ENCODE results near the gene NXF2B. TPM values are rescaled to one million over a fixed set of nuclear protein-coding genes. Genes with fewer than 3 reads are reported as not detected.

Gene NXF2B
- total and polyA plus RNA-seq, 7 experiments from 2014 or later: not detected

DNA sequence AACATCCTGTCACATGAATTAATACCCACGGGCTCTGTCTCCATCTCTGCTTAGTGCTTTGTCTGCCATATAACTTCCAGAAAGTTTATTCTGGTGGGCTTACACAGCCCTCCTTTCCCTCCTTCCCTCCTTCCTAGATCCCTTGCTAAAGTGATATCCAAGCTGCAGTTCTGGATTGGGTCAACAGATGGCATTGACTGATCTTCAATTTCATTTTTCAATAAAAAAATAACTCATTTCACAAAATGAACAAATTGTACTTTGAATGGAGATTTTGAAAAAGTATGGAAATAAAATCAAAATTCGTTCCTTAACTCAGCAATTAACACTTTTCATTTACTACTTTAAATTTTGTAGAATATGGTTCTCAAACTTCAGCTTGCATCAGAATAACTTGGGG, 97.9 kb downstream of the NXF2B start:
- intact Hi-C loops (cut with micrococcal nuclease): no loop called here
- Histone ChIP-seq H3K36me3 (ENCODE audit: control insufficient read depth in 2 of 3, insufficient read depth in 3 of 3, low read length in 3 of 3) (no peaks in the 10 kb centered on the region), H3K4me1 (ENCODE audit: control insufficient read depth in 2 of 2, insufficient read depth in 2 of 2, low read length in 2 of 2) (no peaks in the 10 kb centered on the region), H3K27ac (ENCODE audit: low read depth, low read length) (no peak overlapping the region), H3K27me3 (ENCODE audit: control insufficient read depth in 2 of 2, insufficient read depth in 2 of 2, low read length in 2 of 2) (no peaks in the 10 kb centered on the region), H3K9me3 (ENCODE audit: control insufficient read depth in 2 of 3, low read length in 3 of 3) (no peaks in the 10 kb centered on the region), H3K4me3 (ENCODE audit: low read length) (no peak overlapping the region)
- peaks cover 0 to 5% (median 0%) of the 10 kb centered on the region in 7 donors for H3K4me1 Mint-ChIP-seq
- H3K4me3 Mint-ChIP-seq: no peak overlapping the region
- DNase-seq: no peak
- no peaks in the 10 kb centered on the region for H3K9me3 Mint-ChIP-seq
- peaks cover 0 to 3% (median 0%) of the 10 kb centered on the region in 5 donors for H3K27me3 Mint-ChIP-seq
- ChIA-PET POLR2A (no interaction called here), CTCF (no interaction called here)
- no peak overlapping the region for H3K27ac Mint-ChIP-seq
- H3K36me3 Mint-ChIP-seq: no peaks in the 10 kb centered on the region
- ATAC-seq: no peak

DNA sequence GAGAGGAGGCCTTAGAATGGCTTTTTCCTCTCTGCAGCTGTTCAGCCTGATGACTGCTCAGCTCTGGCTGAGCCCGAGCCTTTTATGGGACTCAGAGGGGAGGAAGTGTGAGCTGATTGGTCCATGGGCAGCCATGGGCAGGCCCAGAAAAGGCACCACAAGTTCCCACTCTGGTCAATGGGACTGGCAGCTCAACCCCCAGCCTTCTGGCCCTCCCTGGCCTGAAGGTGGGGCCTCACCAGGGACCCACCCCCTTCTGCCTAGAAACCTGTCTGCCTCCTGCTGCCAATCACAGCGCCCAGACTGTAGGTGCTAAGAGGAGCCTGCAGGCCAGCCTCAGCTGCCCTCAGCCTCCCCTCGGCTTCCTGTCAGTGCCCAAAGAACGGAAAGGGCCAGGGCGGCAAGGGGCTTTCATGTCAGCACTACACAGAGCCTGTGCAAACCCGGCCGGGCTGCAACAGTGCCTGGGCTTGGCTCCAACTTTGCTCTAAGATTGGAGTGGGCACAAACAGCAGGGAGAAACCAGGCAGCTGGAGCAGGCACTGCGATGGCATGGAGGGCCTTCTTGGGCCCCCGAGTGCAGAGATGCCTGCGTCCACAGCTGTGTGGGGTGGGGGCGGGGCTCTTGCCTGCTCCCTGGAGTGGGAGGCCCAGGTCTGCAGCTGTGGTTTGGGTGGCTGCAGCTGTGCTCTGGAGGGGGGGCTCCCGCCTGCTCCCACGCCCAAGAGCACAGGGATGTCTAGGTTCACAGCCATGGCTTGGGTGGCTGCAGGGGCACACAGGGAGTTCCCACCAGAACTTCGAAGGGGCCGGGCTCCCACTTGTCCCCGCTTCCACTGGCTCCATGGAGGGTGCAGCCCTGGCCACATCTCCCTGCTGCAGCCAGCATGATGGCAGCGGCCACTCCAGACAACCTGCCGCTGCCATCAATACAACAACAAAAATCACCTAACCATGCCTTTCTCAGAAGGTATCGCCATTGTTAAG, 100.2 kb downstream of the NXF2B start:
- Histone ChIP-seq H3K27me3 (ENCODE audit: control insufficient read depth in 2 of 2, insufficient read depth in 2 of 2, low read length in 2 of 2) (no peaks in the 10 kb centered on the region), H3K4me3 (ENCODE audit: low read length) (no peak overlapping the region), H3K4me1 (ENCODE audit: control insufficient read depth in 2 of 2, insufficient read depth in 2 of 2, low read length in 2 of 2) (no peaks in the 10 kb centered on the region), H3K27ac (ENCODE audit: low read depth, low read length) (no peak overlapping the region), H3K9me3 (ENCODE audit: control insufficient read depth in 2 of 3, low read length in 3 of 3) (no peaks in the 10 kb centered on the region), H3K36me3 (ENCODE audit: control insufficient read depth in 2 of 3, insufficient read depth in 3 of 3, low read length in 3 of 3) (no peaks in the 10 kb centered on the region)
- POLR2A ChIA-PET: no interaction called here
- H3K9me3 Mint-ChIP-seq: no peaks in the 10 kb centered on the region
- H3K36me3 Mint-ChIP-seq: no peaks in the 10 kb centered on the region
- no peak overlapping the region for H3K27ac Mint-ChIP-seq
- intact Hi-C loops (cut with micrococcal nuclease): no loop called here
- no peaks in the 10 kb centered on the region for H3K27me3 Mint-ChIP-seq
- ATAC-seq (peak; percentile 36), DNase-seq (peak in 5 of 9 donors; percentile 8 to 34 (median 30))
- no peak overlapping the region for H3K4me3 Mint-ChIP-seq
- peaks cover 0 to 5% (median 0%) of the 10 kb centered on the region in 7 donors for H3K4me1 Mint-ChIP-seq
- CTCF ChIA-PET: no interaction called here

DNA sequence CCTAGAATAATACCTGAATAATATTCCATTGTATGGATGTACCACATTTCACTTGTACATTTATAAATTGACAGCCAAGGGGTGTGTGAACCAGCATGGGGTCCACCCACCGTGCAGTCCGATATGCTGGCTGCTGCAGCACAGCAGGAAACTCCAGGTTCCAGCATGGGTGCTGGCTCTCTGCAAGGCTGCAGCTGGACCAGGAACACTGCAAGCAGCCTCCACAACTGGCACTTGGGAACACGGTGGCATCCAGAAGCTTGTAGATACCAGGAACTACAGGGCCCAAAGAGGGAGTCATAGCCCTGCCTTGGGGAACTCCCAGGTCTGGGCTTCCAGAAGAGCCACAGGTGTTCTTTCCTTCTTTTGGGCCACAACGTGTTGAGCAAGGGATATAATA, 101.6 kb downstream of the NXF2B start:
- ChIA-PET POLR2A (no interaction called here), CTCF (no interaction called here)
- Mint-ChIP-seq H3K4me3 (no peak overlapping the region), H3K36me3 (no peaks in the 10 kb centered on the region), H3K4me1 (peaks cover 0 to 5% (median 0%) of the 10 kb centered on the region in 7 donors), H3K9me3 (no peaks in the 10 kb centered on the region), H3K27ac (no peak overlapping the region), H3K27me3 (no peaks in the 10 kb centered on the region)
- no peak overlapping the region for H3K27ac ChIP-seq (ENCODE audit: low read depth, low read length)
- H3K4me3 ChIP-seq (ENCODE audit: low read length): no peak overlapping the region
- DNase-seq: no peak
- H3K27me3 ChIP-seq (ENCODE audit: control insufficient read depth in 2 of 2, insufficient read depth in 2 of 2, low read length in 2 of 2): no peaks in the 10 kb centered on the region
- ATAC-seq: no peak
- intact Hi-C loops (cut with micrococcal nuclease): no loop called here
- H3K9me3 ChIP-seq (ENCODE audit: control insufficient read depth in 2 of 3, low read length in 3 of 3): no peaks in the 10 kb centered on the region
- H3K36me3 ChIP-seq (ENCODE audit: control insufficient read depth in 2 of 3, insufficient read depth in 3 of 3, low read length in 3 of 3): no peaks in the 10 kb centered on the region
- H3K4me1 ChIP-seq (ENCODE audit: control insufficient read depth in 2 of 2, insufficient read depth in 2 of 2, low read length in 2 of 2): no peaks in the 10 kb centered on the region

Other genes starting within 250 kb of the NXF2B start
- not detected for gene TCP11X1, start 224.7 kb downstream of the NXF2B start, total RNA-seq
- gene TCP11X1, start 224.7 kb downstream of the NXF2B start, polyA plus RNA-seq: not detected
- gene NXF2, start 192.8 kb downstream of the NXF2B start, total RNA-seq: not detected
- gene NXF2, start 192.8 kb downstream of the NXF2B start, polyA plus RNA-seq: not detected
- not detected for gene TCP11X2, start 31.8 kb upstream of the NXF2B start, total RNA-seq
- gene TCP11X2, start 31.8 kb upstream of the NXF2B start, polyA plus RNA-seq: not detected
- gene TMSB15A, start 76.7 kb upstream of the NXF2B start, total RNA-seq: under 1 TPM in 1 of 5 experiments, not detected in 4; 0.46 TPM
- gene TMSB15A, start 76.7 kb upstream of the NXF2B start, polyA plus RNA-seq: not detected
- gene ARMCX5, start 159.5 kb upstream of the NXF2B start, total RNA-seq: 10 to 100 TPM in 3 of 5 experiments, 1 to 10 TPM in 2; 8.2 to 13.1 (median 12.3) TPM
- gene ARMCX5, start 159.5 kb upstream of the NXF2B start, polyA plus RNA-seq: 10 to 100 TPM; 13.0 to 14.6 TPM
- gene GPRASP1, start 211.5 kb upstream of the NXF2B start, total RNA-seq: 10 to 100 TPM in 4 of 5 experiments, under 1 TPM in 1; 0.77 to 76.7 (median 70.4) TPM
- 10 to 100 TPM in 1 of 2 donors, 1 to 10 TPM in 1; 9.6 to 22.4 TPM for gene GPRASP1, start 211.5 kb upstream of the NXF2B start, polyA plus RNA-seq

Measured in naive thymus-derived CD4-positive, alpha-beta T cell (primary cell).